Glomerular visceral epithelial cell (primary cell): ENCODE results near the gene PKNOX2.
A peak's percentile ranks its signal among the peaks of the same experiment; 100 is the strongest.
"Not testable (repeated sequence)": the region's sequence is repeated elsewhere in the genome, so short reads cannot be mapped to it uniquely, and the experiment has no call there.

Experiments
- DNase-seq: peaks from one replicate; pipeline ENCODE4 v3.0.0-alpha.2; 2016; ENCODE audit errors: extremely low spot score

The PKNOX2 gene

GRCh38 chr11:125202977-125203376, 38.4 kb downstream of the PKNOX2 start:
- no peak for DNase-seq

GRCh38 chr11:125207866-125208425, 43.4 kb downstream of the PKNOX2 start:
- DNase-seq, result no peak

DNA sequence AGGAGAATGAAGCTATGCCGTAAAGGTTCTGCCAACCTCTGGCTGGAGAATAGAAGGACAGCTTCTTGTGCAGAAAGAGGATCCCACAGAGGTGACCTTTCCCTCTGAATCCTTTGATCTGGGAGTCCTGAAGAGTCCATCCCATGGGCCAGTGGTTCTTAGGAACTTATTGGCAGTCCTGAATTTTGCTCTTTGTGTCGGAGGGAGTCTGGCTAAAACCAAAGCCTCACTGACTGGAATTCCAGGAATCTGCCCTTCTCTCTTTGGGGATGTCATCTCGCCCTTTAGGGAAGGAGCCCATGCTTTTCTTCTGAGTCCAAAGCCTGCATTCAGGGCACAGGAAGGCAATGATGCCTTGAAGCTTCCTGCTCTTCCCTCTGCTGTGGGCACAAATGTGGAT, 45.5 kb downstream of the PKNOX2 start:
- DNase-seq, result no peak

- no peak for DNase-seq
Measured at GRCh38 chr11:125211191-125211947, 46.8 kb downstream of the PKNOX2 start.

- DNase-seq, result no peak
Measured at GRCh38 chr11:125211948-125212340, 47.4 kb downstream of the PKNOX2 start.

DNA sequence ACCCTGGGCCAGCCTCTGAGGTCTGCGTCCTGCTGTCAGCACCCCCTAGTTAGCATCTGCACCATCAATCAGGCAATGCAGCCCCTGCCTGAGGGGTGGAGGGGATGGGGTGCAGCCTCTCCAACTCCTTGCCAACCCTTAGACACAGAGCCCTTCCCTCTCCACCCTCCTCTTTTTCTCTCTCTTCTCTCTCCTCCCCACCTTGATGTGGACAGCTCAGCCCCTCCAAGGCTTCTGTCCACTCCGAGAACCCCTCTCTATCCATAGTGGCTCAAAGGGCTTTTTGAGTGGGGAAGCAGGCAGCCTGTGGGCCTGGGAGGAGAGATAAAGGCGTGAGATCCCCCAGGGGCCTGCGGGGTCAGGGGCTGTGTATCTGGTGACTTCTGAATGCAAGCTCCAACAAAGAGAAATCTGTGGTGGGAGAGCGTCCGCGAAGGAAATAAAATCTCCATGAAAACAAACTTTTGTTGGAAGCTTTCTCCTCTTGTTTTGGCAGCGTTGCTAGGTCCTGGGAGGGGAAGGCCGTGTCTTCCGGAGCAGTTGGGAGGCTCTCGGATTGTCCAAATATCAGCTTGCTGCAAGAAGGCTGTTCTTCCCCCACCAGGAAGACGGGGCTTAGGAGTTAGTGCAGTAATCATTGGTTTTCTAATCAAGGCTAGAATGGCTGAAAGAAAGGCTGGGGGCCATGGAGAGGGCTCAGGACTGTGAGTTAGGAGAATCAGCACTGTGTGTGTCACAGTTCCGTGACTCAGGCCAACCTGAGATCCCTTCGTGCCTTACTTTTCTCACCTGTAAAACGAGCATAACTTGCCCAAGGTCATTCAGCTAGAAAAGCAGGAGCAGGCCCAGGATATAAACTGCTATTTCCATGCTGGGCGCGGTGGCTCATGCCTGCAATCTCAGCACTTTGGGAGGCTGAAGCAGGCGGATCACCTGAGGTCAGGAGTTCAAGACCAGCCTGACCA, 50.3 kb downstream of the PKNOX2 start:
- DNase-seq, result no peak

DNA sequence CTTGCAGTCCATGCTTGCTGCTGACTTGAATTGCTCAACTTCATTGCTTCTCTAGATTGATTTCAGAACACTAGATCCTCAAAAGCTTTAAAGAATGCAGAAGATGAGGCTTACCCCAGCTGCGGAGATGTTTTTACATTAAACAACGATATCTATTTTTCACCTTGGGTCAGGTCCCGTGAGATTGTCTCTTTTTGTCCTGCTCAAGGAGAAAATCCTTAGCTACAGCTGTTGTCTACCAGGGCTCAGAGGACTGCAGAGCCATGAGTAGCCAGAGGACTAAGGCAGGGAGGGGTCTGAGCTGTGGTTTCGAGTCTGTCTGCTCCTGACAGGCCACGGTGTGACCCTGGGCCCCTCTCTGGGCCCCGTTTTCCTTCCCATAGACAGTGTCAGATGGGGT, 51.4 kb downstream of the PKNOX2 start:
- DNase-seq, result no peak

DNA sequence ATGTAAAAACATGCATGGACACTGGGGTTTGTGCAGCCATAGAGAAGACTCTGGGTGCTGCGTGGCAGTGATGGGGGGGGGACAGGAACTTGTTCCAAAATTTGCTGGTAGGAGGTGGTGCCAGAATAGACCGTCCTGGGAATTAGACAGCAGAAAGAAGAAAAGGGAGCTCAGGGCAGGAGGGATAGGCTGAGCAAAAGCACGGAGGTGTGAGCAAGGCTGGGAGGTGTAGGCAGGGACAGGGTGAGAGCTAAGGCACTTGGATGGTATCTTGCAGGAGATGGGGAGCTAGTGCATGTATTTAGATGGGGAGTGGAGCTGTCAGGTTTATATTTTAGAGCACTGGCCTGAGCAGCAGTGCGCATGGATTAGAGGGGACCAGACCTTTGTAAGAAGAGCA, 53.8 kb downstream of the PKNOX2 start:
- DNase-seq, result no peak

DNA sequence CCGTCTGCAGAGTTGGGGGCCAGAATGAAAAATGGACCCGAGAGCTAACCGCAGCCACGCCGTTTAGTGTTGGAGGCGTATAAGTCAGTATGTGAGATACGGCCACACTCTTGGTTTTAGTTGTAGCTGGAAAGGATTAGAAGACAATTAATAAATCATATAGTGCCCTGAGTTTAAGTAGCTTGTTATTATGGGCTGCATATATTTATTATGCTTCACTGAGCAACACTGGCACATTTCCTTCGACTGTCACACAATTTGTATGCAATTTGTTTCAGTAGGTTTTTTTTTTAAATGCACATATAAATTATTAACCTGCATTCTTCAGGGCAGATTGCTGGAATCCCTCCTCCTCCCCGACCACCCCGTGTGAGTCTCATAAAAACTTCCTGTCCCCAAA, 56.9 kb downstream of the PKNOX2 start:
- DNase-seq, result no peak

DNA sequence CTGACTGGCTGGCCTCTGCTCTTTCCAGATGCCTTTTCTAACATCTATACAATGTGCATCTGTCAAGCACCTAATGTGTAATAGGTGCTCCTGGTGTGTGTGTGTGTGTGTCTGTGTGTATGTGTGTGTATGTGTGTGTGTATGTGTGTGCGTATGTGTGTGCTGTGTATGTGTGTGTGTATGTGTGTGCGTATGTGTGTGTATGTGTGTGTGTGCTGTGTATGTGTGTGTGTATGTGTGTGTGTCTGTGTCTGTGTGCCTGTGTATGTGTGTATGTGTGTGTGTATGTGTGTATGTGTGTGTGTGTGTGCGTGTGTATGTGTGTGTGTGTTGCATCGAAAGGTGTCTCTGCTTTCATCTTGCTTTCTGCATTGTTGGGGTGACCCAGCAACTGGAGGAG, 57.9 kb downstream of the PKNOX2 start:
- DNase-seq, result no peak

DNA sequence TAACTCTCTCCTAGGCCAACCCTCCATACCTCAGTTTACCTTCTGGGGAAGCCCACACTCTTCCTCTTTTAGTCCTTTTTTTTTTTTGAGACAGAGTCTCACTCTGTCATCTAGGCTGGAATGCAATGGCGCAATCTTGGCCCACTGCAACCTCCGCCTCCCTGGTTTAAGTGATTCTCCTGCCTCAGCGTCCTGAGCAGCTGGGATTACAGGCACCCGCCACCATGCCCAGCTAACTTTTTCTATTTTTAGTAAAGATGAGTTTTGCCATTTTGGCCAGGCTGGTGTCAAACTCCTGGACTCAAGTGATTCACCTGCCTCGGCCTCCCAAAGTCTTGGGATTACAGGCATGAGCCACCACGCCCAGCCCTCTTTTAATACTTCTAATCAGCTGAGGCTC, 58.6 kb downstream of the PKNOX2 start:
- DNase-seq, result not testable (repeated sequence)

DNA sequence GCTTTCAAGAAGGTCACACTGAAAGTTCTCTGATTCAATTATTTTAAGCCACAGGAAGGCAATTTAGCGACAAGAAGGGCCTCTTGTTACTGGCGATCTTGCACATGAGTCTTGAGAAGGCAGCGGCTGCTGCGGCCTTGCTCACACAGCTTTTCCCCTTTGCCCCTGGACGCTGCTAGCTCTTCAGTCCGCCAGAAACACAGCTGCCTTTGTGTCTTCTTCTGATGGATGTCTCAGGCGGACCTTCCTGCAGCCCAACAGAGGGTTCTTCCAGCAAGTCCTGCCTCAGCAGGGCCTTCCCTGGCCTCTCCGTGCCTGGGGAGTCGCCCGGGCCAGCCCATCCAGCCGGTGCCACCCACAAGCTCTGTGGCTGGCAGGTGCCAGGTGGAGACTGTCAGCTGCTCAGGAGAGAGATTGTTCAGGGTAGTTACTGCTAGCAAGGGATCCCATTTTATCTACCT, 59.4 kb downstream of the PKNOX2 start:
- DNase-seq, result no peak

GRCh38 chr11:125224391-125225021, 60.0 kb downstream of the PKNOX2 start:
- peak; percentile 2 for DNase-seq

DNA sequence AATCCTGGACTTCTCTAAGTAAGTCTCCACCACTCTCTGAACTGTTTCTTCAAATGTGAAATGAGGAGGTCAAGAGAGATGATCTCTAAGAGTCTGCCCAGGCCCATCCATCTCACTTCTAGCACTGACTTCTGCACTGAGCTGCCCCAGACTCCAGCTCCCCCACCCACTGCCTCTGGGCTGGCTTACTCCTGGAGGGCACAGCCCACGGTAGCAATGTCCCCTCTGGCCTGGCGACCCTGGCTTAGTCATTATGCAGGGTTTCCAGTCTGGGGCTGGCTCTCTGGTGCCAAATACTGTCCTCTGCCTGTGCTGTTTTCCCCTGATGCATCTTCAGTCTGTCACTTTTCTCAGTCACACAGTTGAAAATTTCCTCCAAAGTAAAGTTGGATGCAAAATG, 60.9 kb downstream of the PKNOX2 start:
- no peak for DNase-seq

GRCh38 chr11:125226031-125226430, 61.5 kb downstream of the PKNOX2 start:
- DNase-seq, result no peak

DNA sequence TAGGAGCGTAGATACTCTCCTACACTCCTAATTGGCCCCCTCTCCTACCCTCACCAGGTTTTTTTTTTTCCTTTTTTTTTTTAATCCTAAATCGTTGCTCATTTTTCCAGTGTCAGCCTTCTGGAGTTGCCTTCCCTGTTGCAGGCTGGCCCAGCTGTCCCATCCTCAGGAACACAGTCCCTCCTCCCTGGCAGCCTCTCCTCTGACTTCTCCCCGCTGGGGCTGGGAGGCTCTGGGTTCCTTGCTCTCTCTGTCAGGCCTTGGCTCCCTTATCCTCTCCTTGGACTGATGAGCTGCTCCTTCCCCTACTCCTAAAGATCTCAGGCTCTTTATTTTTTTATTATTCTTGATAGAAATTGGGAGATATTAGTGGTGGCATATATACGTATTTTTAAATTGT, 62.2 kb downstream of the PKNOX2 start:
- no peak for DNase-seq

DNA sequence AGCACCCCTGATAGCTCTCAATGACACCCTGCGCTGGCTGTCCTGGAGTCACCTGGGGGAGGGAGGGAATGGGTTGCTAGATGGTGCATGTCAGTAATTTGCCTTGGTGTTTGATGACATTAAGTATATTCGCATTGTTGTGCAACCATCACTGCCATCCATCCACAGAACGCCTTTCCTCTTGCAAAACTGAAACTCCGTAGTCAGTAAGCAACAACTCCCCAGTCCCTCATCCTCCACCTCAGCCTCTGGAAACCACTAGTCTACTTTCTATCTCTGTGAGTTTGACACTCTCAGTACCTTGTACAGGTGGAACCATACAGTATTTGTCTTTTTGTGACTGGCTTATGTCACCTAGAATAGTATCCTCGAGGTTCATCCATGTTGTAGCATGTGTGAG, 62.6 kb downstream of the PKNOX2 start:
- DNase-seq, result no peak

DNA sequence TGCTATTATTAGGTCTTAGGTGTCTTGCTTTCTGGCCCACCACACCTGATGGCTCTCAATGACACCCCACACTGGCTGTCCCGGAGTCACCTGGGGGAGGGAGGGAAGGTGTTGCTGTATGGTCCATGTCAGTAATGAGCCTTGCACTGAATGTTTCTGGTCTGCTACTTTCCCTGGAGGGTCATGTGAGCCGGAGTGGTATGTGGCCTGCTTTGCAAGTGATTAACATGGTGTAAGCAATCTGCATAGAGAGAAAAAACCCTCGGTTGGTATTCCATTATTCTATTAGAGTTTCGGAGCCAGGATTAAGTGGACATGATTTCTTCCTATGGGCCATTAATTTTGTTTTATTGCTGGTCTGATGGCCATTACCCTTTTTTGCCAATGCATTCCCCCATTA, 63.9 kb downstream of the PKNOX2 start:
- DNase-seq, result no peak

DNA sequence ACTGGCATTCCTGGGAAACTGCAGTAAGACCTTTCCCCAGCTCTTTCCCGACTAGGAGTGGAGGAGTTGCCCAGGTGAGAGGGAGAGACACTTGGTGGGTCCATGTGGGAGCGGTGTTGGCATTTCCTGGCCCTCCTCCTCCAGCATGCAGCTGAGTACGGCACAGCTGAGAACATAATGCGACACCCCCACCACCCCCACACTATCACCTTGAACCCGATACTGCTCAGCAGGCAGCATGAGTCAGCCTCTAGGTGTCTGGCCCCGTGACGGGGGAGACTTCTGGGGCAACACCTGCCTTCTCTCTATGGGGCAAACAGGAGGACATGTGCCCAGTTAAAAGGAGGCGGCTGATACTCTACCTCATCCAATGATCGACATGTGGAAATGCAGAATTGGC, 64.4 kb downstream of the PKNOX2 start:
- no peak for DNase-seq

GRCh38 chr11:125229916-125230315, 65.4 kb downstream of the PKNOX2 start:
- no peak for DNase-seq

GRCh38 chr11:125233116-125233515, 68.6 kb downstream of the PKNOX2 start:
- DNase-seq, result no peak

DNA sequence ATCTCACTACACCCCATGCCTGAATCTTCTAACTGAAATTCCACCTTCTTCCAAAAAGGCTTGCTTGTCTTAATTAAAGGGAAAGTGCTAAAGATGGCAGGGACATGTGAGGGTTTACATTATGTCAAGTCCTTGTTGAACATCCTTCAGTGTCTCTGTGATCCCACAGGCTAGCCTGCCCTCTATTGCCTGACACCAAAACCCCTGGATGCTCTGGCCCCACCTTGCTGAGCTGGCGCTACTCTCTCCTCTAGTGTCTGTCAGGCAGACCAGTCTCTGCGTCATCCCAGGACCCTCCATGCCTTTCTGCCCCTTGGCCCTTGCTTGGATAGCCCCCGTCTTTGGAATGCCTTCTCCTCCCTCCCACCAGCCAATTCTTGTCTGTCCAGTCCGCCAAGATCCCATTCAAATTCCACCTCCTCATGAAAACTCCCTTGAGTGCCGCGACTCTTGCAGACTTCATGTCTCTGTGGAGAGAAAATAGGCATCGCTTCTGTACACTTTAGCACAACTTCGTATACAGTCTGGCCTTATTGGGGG, 69.3 kb downstream of the PKNOX2 start:
- DNase-seq, result no peak
